ENCODE measurements around the gene MCMBP. TPM values are rescaled to one million over a fixed set of nuclear protein-coding genes. Genes with fewer than 3 reads are reported as not detected.
A peak's percentile ranks its signal among the peaks of the same experiment; 100 is the strongest.
"Not testable (repeated sequence)": the region's sequence is repeated elsewhere in the genome, so short reads cannot be mapped to it uniquely, and the experiment has no call there.

The MCMBP gene
- total and polyA plus RNA-seq, 5 experiments from 2014 or later: 44.6 to 58.2 (median 50.9) TPM

DNA sequence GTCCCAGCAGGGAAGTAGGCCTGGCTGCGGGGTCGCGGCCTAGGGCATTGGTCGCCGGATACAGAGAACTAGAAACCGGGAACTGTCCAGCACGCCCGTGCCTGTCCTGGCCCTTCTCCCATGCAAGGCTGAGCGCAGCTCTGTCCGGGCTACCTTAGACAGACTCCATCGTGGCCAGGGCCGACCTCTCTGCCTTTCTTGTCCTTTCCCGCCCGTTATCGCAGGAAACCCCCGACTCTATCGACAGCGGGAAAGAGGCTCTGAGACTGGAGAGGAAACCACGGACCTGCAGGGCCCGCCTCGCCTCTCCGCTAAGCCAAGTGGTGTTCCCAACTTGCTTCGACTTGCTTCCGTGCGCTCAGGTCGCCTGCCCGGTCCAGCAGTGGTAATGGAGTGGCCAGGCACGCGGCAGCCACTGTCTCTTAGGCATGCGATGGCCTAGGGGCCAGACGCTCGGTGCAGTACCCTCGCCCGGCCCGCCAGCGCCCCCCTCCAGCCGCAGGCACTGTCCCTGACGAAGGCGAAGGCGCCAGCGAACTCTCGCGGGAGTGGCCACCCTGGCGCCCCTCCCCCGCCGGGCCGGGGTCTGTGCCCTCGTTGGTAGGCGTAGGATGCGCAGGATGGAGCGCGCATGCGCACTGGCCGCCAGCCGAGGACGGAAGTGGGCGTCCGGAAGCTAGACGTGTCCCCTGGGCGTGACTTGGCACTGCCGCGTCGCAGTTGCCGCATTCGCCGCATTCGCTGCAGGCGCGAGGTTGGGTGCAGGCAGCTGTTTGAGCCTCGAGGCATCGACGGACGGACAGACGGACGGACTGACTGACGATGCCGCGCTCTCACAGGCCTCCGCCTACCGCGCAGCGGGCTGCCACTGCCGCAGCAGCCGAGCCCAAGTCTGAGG lies 54.4 kb downstream of the MCMBP start:
- peak overlapping the region in 2 of 10 donors; percentile 34 to 53 for H3K4me3 Mint-ChIP-seq
- H3K27me3 Mint-ChIP-seq: no peaks in the 10 kb centered on the region
- H3K4me1 Mint-ChIP-seq: peaks cover 0 to 8% (median 0%) of the 10 kb centered on the region in 4 donors
- peak in 1 of 2 donors; percentile 30 for ATAC-seq
- POLR2A ChIA-PET: no interaction called here
- H3K27ac Mint-ChIP-seq: no peak overlapping the region
- H3K36me3 Mint-ChIP-seq: peaks cover 0 to 26% (median 6%) of the 10 kb centered on the region in 3 donors
- DNase-seq: peak in 2 of 10 donors; percentile 5 to 23
- H3K9me3 Mint-ChIP-seq: no peaks in the 10 kb centered on the region

DNA sequence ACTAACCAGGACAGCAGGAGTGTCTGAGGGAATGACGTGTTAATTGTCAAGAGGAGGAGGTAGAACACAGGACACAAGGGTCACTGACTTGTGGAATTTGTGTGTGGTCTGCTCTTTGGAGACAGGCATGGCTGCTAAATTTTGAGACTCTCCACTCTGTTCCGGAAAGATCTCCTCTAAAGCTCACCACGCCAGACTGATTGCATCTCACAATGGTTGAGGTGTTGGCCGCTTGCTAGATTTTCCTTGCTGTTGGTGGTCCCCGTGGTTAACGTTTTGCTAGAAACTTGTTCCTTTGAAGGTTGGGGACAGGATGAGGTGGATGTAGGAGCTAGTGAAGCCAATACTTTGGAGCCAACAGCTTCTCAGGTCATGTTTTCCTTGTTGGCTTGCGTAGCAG lies 57.0 kb downstream of the MCMBP start:
- no peak overlapping the region for H3K27ac Mint-ChIP-seq
- ATAC-seq: no peak
- H3K4me1 Mint-ChIP-seq: peaks cover 0 to 8% (median 0%) of the 10 kb centered on the region in 4 donors
- no peak overlapping the region for H3K4me3 Mint-ChIP-seq
- peaks cover 0 to 30% (median 9%) of the 10 kb centered on the region in 3 donors for H3K36me3 Mint-ChIP-seq
- no peaks in the 10 kb centered on the region for H3K9me3 Mint-ChIP-seq
- DNase-seq: no peak
- POLR2A ChIA-PET: interaction anchor here (0.5 kb wide), 1 partner anchor 16 kb away, joined by 3 read pairs; no protein-coding TSS in a partner anchor
- no peaks in the 10 kb centered on the region for H3K27me3 Mint-ChIP-seq

DNA sequence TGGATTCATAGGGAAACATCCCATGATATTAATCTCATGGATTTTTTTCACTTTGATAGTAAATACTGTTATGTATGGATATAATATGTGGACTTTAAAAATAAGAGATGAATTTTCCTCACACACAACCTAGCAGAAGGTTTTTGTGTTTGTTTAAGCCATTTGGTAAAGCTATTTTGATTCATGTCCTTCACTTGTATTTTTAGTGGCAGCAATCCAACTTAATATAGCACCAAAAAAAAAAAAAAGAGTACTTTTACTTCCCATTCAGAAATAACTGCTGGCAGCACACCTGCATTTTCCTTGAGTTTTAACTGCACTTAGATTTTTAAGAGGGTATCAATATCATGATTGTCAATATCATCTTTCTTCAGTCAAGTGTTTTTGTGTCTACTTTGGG lies 60.0 kb downstream of the MCMBP start:
- DNase-seq (no peak), ATAC-seq (no peak)
- Mint-ChIP-seq H3K27me3 (no peaks in the 10 kb centered on the region), H3K4me1 (peaks cover 0 to 11% (median 0%) of the 10 kb centered on the region in 4 donors), H3K4me3 (no peak overlapping the region), H3K27ac (no peak overlapping the region), H3K36me3 (peaks cover 0 to 27% (median 12%) of the 10 kb centered on the region in 3 donors), H3K9me3 (no peaks in the 10 kb centered on the region)
- POLR2A ChIA-PET: no interaction called here

DNA sequence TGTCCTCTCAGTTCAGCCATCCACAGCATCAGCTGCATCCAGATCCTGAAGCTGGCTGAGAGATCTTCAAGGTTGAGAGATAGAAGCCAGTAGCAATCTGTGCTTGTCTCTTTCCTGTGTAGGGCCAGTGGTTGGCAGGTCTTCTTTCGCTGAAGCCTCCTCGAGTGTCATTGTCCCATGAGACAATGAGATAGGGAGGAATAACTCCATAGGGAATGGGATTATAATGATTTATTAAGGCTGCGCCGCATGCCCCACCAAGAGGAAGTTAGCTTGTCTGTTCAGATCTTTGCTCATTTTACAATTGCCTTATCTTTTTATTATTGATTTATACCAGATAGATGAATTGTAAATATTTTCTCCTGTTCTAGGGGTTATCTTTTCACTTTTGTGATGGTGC lies 61.5 kb downstream of the MCMBP start:
- Mint-ChIP-seq H3K36me3 (peaks cover 0 to 26% (median 12%) of the 10 kb centered on the region in 3 donors), H3K4me1 (peaks cover 0 to 11% (median 0%) of the 10 kb centered on the region in 4 donors), H3K9me3 (no peaks in the 10 kb centered on the region), H3K4me3 (no peak overlapping the region), H3K27ac (no peak overlapping the region), H3K27me3 (no peaks in the 10 kb centered on the region)
- ATAC-seq (no peak), DNase-seq (no peak)
- POLR2A ChIA-PET: no interaction called here

DNA sequence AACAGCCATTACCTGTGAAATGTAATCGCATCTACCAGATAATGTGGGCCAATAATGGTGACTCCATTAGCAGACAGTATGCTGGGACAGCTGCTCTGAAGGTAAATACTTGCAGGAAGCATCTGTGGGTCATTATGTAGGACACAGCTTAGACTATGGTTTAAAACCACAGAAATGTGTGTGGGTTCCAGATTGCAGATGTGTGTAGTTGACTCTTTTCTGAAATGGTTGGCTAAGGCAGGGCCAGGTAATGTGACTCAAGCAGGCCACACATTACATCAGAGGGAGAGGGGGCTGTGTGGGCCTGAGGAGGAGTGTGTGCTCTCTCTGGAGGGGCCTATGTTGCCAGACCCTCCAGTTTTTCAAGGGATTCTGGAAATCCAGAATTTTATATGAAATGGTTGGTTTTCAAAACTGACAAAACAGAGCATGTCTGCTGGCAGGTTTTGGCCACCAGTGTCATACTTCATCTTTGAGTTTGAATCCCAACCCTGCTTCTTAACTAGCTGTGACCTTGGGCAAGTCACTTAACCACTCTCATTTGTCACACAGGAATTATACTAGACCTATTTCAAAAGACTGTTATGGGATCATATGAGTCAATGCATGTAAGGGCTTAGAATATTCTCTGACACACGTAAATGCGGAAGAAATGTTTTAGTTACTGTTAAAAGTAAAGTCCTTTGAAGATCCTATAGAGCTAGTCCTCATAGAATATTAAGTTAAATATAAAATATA lies 64.5 kb downstream of the MCMBP start:
- Mint-ChIP-seq H3K4me1 (peaks cover 0 to 3% (median 0%) of the 10 kb centered on the region in 4 donors), H3K27ac (no peak overlapping the region), H3K4me3 (no peak overlapping the region), H3K27me3 (no peaks in the 10 kb centered on the region), H3K36me3 (peaks cover 0 to 30% (median 17%) of the 10 kb centered on the region in 3 donors), H3K9me3 (no peaks in the 10 kb centered on the region)
- DNase-seq: no peak
- POLR2A ChIA-PET: no interaction called here
- no peak for ATAC-seq

DNA sequence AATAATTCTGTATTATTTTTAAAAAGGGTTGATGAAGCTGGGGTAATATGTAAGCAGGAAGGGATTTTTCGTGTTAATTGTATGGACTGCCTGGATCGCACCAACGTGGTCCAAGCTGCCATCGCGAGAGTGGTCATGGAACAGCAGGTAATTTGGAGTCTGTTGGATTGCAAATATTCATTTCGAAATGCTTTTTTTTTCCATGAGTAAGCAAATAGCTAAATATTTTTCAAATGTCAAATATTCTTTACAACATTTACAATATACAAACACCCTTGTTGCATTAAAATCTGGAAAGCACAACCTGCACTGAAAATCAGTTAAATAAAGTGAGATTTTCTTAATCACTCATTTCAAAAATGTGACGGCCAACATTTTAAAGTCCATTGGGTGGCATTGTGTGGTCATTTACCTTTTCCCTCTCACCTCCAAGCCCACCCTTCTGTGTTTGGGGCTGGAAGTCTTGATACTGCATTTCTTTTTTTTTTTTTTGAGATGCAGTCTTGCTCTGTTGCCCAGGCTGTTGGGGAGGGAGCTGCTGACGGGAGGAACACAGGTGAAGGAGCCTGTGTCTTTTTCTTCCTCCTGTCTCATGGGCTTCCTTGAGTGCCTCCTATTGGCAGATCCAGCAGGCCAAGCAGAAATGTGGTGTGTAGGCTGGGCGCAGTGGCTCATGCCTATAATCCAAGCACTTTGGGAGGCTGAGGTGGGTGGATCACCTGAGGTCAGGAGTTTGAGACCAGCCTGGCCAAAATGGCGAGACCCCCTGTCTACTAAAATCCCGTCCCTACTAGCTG lies 66.1 kb downstream of the MCMBP start:
- POLR2A ChIA-PET: no interaction called here
- peaks cover 0 to 22% (median 14%) of the 10 kb centered on the region in 3 donors for H3K36me3 Mint-ChIP-seq

DNA sequence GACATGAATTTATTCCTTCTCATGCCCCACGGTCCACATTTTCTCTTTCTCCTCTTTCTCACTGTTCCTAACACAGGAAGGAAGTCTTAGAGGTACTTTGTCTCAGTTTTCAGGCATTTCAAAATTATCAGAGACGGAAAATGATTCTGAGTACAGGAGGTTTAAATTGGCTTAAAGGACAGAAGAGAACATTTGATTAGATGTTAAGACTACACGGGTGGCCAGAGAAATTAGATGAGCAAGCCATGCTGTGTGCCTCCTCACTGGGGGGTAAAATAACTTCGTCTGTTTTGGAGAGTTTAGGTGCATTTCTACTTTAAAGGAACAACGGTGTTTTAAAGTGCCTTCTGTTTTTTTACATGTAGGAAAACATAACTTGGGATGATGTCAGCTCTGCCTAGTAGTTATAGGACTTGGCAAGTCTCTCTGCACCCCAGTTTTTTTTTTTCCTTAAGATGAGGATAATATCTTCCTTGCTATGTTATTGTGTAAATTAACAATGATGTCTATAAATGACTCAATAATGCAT lies 66.9 kb downstream of the MCMBP start:
- POLR2A ChIA-PET: no interaction called here
- H3K36me3 Mint-ChIP-seq: peaks cover 0 to 24% (median 16%) of the 10 kb centered on the region in 3 donors
- H3K9me3 Mint-ChIP-seq: no peaks in the 10 kb centered on the region
- no peak overlapping the region for H3K4me3 Mint-ChIP-seq
- no peak for DNase-seq
- no peak overlapping the region for H3K27ac Mint-ChIP-seq
- no peak for ATAC-seq
- peaks cover 0 to 3% (median 0%) of the 10 kb centered on the region in 4 donors for H3K4me1 Mint-ChIP-seq
- no peaks in the 10 kb centered on the region for H3K27me3 Mint-ChIP-seq

More for the DNA sequence above, 66.1 kb downstream of the MCMBP start:
- H3K27me3 Mint-ChIP-seq: no peaks in the 10 kb centered on the region
- DNase-seq: no peak
- no peaks in the 10 kb centered on the region for H3K9me3 Mint-ChIP-seq
- peaks cover 0 to 3% (median 0%) of the 10 kb centered on the region in 4 donors for H3K4me1 Mint-ChIP-seq
- H3K27ac Mint-ChIP-seq: no peak overlapping the region
- ATAC-seq: no peak
- H3K4me3 Mint-ChIP-seq: no peak overlapping the region

DNA sequence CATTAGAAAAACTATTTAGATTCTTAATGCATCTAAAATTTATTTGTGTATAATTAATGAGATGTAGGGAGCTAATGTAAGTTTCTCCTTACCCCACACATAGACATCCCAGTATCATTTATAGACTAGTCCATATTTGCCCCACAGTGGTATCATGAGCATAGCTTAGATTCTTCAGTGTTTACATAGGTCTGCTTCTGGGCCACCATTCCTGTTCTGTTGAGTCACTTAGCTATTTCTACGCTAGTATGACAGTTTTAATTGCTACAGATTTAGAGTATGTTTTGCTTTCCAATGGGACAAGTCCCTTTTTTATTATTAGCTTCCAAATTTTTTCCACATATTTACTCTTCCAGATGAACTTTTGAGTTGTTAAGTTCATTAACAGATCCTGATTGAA lies 69.4 kb downstream of the MCMBP start:
- Mint-ChIP-seq H3K9me3 (no peaks in the 10 kb centered on the region), H3K27ac (peak overlapping the region in 1 of 10 donors; percentile 21), H3K4me1 (peaks cover 0 to 3% (median 0%) of the 10 kb centered on the region in 4 donors), H3K36me3 (peaks cover 0 to 33% (median 15%) of the 10 kb centered on the region in 3 donors), H3K4me3 (no peak overlapping the region), H3K27me3 (no peaks in the 10 kb centered on the region)
- ATAC-seq (no peak), DNase-seq (no peak)
- POLR2A ChIA-PET: no interaction called here

DNA sequence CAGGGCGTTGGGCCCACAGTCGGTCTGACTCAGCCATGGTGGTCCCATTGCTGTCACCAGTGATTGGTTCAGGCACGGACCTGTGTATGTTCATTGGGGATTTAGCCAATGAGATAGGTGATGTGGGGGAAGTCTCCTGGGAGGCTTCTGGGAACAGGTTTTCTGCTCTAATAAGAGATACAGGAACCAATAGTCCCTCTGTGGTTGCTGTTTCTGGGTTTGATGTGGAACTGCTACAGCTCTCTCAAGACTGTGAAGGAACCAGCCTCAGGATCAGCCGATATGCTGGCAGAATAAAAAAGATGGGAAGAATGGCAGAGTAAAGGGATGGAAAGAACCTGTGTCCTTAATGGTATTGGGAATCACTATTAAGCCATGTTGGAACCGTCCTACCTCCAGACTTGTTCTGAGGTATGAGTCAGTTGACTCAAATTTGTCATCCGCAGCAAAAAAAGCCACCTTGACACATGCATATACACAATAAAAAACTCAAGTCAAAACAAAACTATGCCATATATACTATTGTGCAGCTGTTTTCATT lies 70.6 kb downstream of the MCMBP start:
- H3K36me3 Mint-ChIP-seq: peaks cover 0 to 38% (median 13%) of the 10 kb centered on the region in 3 donors
- H3K4me1 Mint-ChIP-seq: no peaks in the 10 kb centered on the region
- H3K27me3 Mint-ChIP-seq: no peaks in the 10 kb centered on the region
- ATAC-seq: no peak
- no peaks in the 10 kb centered on the region for H3K9me3 Mint-ChIP-seq
- no peak overlapping the region for H3K4me3 Mint-ChIP-seq
- POLR2A ChIA-PET: no interaction called here
- no peak for DNase-seq
- H3K27ac Mint-ChIP-seq: no peak overlapping the region

DNA sequence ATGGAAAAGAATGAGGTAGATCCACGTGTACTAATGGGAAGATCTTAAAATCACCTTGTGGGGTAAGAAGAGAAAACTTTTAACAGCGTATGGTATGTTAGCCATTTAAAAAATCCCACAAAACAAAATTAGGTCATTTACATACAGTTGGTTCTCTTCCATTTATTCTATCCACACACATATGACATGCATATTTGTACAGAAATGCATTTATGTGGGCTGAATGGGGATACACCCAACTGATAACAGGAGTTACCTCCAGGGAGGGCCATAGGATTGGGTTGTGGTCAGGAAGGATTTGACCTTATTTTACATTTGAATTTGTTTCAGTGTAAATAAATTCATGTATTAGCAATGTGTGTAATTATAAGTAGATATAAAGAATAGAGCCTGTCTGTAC lies 71.5 kb downstream of the MCMBP start:
- no peak for DNase-seq
- POLR2A ChIA-PET: no interaction called here
- H3K9me3 Mint-ChIP-seq: no peaks in the 10 kb centered on the region
- H3K4me1 Mint-ChIP-seq: no peaks in the 10 kb centered on the region
- no peak for ATAC-seq
- H3K27ac Mint-ChIP-seq: no peak overlapping the region
- peaks cover 0 to 45% (median 16%) of the 10 kb centered on the region in 3 donors for H3K36me3 Mint-ChIP-seq
- no peaks in the 10 kb centered on the region for H3K27me3 Mint-ChIP-seq
- no peak overlapping the region for H3K4me3 Mint-ChIP-seq

DNA sequence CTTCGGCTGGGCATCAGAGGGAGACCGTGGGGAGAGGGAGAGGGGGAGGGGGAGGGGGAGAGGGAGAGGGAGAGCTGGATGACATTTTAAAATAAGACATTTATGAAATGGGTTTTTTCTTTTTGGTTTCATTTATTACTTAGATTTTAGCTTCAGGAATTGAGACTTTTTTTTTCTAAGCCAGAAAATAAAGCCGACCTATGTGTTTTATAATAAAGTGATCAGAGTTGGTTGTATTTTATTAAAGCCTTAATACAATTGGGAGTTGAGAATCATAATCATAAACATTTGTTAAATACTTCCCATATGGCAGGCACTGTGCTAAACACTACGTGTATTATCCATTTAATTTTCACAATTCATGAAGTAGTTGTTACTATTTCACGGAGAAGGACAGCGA lies 76.6 kb downstream of the MCMBP start:
- H3K4me1 Mint-ChIP-seq: no peaks in the 10 kb centered on the region
- DNase-seq: no peak
- H3K9me3 Mint-ChIP-seq: no peaks in the 10 kb centered on the region
- peaks cover 0 to 42% (median 14%) of the 10 kb centered on the region in 3 donors for H3K36me3 Mint-ChIP-seq
- no peak for ATAC-seq
- no peaks in the 10 kb centered on the region for H3K27me3 Mint-ChIP-seq
- POLR2A ChIA-PET: no interaction called here
- H3K27ac Mint-ChIP-seq: no peak overlapping the region
- H3K4me3 Mint-ChIP-seq: no peak overlapping the region

DNA sequence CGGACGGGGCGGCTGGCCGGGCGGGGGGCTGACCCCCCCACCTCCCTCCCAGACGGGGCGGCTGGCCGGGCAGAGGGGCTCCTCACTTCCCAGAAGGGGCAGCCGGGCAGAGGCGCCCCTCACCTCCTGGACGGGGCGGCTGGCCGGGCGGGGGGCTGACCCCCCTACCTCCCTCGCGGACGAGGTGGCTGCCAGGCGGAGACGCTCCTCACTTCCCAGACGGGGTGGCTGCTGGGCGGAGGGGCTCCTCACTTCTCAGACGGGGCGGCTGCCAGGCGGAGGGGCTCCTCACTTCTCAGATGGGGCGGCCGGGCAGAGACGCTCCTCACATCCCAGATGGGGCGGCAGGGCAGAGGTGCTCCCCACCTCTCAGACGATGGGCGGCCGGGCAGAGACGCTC lies 77.5 kb downstream of the MCMBP start:
- H3K4me3 Mint-ChIP-seq, H3K27me3 Mint-ChIP-seq, DNase-seq, H3K4me1 Mint-ChIP-seq, H3K9me3 Mint-ChIP-seq, ATAC-seq, POLR2A ChIA-PET, H3K27ac Mint-ChIP-seq: not testable (repeated sequence)
- peaks cover 0 to 38% (median 12%) of the 10 kb centered on the region in 3 donors for H3K36me3 Mint-ChIP-seq

Data from naive thymus-derived CD8-positive, alpha-beta T cell (primary cell).